Activated CD4-positive, alpha-beta T cell treated with anti-CD3 and anti-CD28 coated beads, Interleukin-2, amount 50 U/mL, for 1 hour (primary cell): ENCODE measurements around the gene INTS11.
A peak's percentile ranks its signal among the peaks of the same experiment; 100 is the strongest.
"Not testable (repeated sequence)": the region's sequence is repeated elsewhere in the genome, so short reads cannot be mapped to it uniquely, and the experiment has no call there.

Experiments used
- DNase-seq: peaks from one replicate; pipeline ENCODE4 v3.0.0-alpha.2; 2020

INTS11 gene

DNA sequence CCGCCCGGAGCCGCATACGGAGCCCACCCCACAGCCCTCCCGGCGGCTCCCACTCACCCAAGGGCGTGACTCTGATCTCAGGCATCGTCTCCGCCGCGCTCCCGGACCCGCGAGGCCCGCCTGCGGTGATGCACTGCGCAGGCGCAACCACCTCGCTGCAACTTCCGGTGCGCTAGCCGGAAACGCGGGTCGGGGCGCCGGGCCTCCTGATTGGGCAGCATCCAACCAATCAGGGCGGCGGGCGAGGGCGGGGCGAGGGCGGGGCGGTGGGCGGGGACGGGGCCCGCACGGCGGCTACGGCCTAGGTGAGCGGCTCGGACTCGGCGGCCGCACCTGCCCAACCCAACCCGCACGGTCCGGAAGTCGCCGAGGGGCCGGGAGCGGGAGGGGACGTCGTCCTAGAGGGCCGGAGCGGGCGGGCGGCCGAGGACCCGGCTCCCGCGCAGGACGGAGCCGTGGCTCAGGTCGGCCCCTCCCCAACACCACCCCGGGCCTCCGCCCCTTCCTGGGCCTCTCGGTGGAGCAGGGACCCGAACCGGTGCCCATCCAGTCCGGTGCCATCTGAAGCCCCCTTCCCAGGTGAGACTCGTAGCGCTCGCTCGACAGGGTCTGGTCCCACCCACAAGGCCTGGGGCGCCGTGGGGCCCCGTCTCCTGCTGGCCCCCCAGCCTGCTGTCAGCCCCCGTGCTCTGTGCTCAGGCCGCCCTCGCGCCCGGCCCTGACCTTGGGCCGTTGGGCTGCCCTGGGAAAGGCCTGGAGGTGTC lies at the start of gene INTS11, which contains the start of gene CPTP:
TSS of gene INTS11 (minus strand) at position 137 of the 764 bp plus-strand sequence. CDS start at position 85, 52 bp downstream.
TSS of gene CPTP (plus strand) at position 279 of the 764 bp plus-strand sequence. CDS start 2,109 bp downstream, outside the sequence.
- peak; percentile 96 for DNase-seq

DNA sequence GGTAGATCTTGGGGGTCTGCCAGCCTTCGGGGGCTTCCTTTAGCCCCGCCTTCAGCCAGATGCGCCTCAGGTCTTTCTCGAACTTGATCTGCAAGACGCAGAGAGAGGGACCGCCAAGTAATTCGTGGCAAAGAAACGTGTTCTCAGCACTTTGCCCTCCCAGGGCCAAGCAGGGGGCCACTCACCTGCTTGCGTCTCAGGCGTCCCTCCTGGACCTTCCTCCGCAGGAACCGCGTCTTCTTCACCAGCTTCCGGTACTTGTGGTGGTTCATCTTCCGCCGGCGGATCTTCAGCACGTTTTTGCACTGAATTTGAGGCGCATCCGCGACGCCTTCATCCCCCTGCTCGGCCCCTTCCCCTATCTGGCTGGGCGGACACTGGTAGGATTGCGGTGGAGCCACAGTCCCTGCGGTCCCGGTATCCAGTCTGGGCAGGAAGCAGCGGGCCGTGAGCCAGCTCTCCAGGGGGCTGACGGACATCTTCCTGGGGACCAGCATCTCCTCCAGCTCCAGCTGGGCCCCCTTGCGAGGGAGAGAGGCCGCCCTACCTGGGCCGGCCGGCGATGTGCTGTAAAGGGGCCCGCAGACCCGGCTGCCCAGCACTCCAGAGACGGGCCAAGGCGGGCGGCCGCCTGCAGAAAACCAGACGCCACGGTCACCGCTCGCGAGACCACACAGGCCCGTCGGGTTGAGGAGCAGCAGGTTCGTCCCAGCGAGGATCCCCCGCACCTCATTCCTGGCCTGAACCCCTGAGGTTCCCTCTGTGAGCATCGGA lies 49.5 kb upstream of the INTS11 start:
- DNase-seq: no peak

DNA sequence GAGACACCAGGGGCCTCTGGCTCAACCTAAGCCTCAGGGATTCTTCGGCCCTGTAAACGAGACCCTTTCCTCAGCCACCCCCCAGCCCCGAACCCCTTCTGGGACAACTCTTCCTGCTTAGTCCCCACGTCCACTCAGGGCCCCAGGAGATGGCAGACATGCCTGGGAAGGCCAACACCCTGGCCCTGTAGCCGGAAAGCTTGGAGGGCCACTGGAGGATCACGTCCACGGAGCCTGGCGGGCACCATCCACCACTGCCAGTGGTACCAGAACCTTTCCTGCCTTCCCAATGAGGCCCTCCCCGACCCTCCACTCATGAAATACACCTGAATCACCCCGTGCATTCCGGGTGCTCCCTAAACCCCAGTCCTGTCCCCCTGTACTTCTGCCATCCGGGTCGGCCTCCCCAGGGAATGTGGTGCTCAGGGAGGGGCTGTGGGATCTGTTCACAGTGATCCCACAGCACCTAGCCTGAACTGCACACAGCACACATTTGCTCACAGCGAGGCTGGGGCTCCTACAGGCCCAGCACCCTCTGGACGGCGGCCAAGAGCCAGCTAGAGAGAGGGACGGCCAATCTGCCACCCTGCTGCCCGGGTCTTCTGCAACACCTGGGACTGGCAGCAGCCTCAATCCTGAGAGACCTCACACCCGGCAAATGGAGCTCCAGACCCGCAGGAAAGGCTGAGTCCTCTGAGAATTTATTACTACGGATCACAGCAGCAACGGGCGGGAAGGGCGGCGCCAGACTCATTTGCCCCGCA lies 48.8 kb upstream of the INTS11 start:
- no peak for DNase-seq

DNA sequence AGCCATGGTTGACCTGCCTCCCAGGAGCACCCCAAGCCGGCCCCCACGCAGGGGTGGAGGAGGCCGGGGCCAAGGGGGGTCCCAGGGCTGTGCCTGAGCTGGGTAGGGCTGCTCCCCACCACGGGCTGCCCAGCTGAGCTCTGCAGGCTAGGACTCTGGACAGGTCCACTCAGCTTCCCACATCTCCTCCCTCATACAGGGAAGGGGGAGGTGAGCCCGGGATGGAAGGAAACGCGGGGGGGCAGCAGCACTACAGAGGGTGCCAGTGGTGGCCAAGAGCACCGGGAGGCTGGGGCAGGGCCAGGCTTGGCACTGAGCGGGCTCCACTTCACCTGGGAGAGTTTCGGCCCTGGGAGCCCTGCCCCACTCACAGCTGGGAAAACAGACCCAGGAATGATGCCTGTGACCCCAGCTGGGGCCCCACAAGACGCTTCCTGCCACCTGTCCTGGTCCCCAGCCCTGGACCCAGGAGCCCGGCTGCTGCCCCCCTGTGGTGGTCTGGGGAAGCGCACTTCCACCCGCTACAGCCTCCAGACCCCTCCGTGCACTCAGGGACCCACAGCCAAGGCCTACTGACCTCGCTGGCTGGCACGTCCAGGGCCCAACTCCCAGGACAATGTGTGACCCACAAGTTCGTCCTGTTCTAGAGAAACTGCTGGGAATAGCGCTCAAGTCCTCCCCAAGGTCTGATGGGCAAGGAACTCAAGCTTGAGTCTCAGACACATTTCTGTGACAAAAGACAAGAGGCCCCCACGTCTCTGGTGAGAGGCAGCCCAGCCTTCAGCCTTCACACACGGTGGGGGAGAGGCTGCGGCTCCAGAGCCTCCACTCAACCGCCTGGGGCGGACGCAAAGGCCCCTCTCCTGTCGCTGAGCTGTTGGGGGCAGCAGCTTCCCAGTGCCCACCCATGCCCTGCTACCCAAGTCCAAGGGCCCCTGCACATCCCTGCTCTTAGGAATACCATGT lies 47.6 kb upstream of the INTS11 start:
- peak; percentile 77 for DNase-seq

DNA sequence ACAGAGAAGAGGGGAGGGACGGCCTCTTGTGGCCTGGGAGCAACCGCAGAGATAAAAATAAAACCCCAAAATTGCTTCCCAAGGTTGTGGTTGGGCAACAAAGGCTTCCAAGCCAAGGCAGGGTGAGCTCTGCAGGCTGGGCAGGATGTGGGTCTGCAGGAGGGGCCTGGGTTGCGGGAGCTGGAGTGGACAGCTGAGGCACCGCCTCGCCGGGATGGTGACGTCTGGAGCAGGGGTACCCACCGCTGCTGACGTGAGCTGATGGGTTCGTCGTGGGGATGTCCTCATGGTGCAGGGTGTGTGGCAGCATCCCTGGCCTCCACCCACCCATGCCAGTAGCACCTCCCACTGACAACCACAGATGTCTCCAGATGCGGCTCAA lies 46.9 kb upstream of the INTS11 start:
- DNase-seq: peak; percentile 72

DNA sequence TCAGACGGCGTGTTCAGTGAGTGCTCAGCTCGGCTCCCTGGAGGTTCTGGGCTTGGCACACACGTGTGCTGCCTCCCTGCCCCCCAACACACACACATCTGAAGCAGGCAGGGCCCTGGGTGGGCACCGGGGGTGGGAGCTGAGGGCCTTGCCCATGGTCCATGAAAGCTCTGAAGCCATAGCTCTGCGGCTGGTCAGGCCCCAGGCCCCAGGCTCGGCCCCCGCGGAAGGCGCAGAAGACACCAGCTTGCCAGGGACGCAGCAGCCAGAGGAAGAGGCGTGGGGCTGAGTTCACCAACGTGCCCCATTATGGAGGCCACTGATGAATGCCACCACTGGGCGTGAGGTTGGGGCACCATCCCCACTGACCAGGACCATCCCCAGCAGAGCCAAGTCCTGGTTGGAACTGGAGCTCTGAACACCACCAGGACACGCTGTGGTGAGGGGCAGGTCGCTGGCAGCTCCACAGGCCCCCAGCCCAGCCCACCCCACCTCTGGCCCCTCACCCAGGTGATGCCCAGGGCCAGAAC lies 46.4 kb upstream of the INTS11 start:
- no peak for DNase-seq

DNA sequence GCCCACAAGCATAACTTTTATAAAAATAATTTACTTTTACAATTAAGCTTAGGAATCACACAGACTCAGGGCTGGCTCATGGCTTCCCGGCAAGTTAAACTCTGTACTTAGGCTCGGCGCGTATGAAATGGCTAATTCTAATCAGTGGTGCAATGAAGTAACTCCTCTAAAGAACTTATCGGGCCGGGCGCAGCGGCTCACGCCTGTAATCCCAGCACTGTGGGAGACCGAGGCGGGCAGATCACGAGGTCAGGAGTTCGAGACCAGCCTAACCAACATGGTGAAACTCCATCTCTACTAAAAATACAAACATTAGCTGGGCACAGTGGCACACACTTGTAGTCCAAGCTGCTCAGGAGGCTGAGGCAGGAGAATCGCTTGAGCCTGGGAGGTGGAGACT lies 45.6 kb upstream of the INTS11 start:
- DNase-seq: not testable (repeated sequence)

DNA sequence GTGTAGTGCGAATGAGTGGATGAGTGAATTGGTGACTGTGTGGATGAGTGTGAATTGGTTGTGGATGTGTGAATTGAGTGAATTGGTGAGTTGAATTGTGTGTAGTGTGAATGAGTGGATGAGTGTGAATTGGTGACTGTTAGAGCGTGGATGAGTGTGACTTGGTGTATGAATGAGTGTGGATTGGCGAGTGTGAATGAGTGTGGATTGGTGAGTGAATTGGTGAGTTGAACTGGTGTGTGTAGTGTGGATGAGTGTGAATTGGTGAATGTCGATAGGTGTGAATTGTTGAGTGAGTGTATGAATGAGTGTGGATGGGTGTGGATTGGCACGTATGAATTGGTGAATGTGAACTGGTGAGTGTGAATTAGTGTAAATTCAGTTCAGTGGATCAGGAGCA lies 42.9 kb upstream of the INTS11 start:
- DNase-seq: no peak

DNA sequence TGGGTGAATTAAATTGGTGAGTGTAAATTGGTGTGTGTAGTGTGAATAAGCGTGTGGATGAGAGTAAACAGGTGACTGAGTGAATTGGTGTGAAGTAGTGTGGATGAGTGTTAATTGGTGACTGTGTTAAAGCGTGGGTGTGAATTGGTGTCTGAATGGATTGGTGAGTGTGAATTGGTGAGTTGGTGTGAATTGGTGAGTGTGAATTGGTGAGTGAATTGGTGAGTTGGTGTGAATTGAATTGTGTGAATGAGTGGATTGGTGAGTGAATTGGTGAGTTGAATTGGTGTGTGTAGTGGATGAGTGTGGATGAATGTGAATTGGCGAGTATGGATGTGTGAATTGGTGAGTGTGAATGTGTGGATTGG lies 42.2 kb upstream of the INTS11 start:
- DNase-seq: no peak

DNA sequence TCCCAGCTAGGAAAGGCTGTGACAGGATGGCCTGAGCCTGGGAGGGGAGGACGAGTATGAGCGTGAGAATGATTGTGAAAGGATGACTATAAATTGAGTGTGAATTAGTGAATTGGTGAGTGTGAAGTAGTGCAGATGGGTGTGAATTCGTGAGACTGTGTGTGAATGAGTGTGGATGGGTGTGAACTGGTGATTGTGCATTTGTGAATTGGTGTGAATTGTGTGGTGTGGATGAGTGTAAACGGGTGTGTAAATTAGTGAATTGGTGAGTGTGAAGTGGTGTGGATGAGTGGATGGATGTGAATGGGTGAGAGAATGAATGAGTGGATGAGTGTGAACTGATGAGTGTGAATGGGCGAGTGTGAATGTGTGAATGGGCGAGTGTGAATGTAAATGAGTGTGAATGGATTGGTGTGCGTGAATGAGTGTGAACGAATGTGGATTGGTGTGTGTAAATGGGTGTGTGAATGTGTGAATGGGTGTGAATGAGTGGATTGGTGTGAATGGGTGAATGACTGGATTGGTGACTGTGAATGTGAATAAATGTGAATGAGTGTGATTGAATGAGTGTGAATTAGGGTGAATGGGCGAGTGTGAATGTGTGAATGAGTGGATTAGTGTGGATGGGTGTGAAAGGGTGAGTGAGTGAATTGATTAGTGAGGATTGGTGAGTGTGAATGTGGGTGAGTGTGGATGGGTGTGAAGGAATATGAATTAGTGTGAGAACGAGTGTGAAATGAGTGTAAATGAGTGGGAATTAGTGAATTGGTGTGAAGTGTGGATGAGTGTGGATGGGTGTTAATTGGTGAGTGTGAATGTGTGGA lies 41.6 kb upstream of the INTS11 start:
- no peak for DNase-seq

DNA sequence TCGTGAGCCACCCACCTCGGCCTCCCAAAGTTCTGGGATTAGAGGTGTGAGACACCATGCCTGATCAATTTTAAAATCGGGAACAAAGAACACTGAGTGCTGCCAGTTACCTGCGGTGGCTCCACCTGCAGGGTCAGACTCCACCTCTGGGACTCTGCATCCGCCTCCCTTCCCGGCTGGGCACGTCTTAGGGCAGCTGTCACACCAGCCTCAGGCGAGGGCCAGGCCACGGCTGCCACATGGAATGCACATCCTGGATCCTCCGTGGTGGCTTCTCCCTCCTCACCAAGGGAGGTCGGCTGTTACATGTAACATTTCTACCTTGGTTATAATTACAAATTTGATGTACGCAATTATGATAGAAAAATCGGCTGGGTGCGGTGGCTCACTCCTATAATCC lies 39.8 kb upstream of the INTS11 start:
- no peak for DNase-seq

DNA sequence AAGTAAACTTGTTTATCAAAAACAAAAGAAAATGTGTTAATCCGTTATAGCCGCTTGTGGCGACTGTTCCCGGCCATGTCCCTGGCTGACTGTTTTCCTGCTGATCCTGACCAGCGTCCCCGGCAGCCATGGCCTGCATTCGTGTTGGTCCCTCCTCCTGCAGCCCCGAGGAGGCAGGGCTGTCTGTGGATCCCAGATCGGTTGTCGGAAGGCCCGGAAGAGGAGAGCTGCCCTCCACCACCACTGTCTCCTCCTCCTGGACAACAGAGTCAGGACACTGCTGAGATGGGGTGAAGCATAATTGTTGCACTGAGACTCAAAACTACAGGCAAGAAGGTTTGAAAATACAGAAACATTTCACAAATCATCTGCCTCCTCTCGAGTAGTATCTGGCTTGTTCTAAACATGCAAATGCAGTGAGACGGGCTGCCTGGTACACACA lies 37.5 kb upstream of the INTS11 start:
- no peak for DNase-seq

DNA sequence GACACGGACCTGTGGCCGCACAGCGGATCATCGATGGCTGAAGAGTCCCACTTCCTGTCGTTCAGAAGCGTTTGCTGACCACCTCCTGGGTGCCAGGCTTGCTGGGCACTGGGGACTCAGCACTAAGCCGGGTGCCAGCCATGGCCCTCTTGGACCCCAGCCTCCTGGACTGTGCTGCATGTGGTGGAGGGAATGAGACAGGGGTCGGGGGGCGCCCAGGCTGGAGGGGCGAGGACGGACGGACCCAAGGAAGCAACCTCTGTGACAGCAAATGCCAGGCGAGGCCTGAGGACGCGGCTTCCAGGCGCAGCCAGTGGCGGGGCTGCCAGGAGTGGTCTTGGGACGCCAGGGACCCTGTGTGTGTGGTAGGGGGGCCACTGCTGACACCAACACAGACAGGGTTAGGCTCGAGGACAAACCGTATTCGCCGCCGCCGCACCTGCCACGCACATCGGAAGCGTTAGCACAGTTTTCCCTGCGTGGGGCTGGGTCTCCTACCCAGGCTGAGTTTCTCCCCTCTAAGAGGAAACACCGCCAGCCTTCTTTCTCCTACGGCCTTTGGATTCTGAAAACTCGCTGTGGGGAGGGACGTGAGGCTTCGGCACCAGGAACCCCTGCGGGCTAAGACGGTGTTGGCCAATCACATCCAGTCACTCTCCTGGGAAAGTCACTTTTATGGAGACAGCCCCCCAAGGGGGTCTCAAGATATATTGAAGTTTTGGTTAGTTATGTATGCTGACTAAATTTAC lies 36.9 kb upstream of the INTS11 start:
- DNase-seq: no peak

DNA sequence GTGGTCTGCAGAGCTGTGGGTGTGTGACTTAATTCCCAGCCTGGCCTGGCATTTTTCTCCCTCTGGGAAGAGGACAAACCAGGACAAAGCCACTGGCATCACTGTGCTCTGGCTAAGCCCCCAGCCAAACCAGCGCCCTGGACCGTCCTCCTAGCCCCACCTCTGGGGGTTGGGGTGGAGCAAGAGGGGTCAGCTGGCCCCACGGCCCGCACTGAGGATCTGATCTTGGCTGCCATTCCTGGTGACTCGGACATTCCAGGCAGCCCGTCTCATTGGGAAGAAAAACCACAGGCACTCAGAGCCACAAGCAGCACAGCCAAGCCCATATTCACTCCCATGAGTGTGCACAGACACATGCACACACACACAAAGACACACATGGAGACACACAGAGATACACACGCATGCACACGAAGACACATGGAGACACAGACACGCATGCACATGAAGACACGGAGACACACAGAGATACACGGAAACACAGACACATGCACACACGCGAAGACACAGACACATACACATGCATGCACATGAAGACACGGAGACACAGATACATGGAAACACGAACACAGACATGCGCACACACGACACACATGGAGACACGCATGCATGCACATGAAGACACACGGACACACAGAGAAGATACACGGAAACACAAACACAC lies 36.2 kb upstream of the INTS11 start:
- DNase-seq: no peak

DNA sequence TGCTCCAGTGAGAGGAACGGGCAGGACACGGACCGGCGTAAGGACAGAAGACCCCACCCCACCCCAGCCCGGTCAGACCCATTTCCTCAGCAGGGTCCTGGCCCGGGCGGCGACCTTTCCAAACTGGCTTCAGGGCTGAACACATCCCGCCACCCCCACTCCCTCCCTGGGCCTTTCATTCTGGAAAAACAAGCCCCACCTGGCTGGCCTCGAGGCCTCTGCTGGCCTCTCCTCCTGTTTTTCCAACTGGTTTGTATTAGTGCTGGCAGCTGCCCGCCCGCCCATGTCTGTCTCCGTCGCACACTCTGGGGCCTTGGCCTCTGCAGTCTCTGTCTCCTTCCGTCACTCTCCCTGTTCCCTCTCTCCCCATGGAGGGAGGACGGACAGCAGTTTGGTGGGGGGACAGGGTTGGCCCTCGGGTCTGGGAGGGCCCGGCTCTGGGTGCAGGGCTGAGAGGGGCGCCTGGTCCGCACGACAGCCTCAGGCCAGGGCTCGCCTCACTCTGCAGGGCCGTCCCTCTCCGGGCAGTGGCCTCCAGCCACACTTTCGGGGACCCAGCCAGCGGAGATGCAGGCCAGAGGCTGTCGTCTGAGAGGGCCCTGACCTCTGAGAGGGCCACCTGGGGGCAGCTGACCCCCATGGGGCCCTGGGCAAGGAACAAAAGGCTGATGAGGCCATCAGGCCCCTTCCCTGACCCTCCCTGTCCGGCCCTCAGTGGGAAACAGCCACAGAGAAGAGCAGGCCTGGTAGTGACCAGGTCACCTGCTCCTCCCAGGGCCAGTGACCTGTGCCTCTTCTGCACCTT lies 35.4 kb upstream of the INTS11 start:
- no peak for DNase-seq

DNA sequence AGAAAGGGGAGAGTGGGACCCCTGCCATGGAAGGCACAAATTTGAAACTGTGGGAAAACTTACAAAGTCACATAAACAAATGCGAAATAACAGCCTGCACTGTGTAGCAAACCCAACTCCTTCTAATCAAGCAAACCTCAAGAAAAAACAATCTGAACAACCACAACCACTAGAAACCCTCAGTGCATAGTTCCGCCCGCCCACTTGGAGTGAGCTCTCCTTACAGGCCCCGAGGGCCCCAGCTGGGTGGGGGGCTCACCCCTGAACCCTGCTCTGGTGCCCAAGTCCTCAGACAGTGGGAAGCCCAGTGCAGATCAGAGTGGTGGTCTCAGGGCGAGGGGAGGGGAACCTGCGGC lies 34.8 kb upstream of the INTS11 start:
- DNase-seq: no peak

DNA sequence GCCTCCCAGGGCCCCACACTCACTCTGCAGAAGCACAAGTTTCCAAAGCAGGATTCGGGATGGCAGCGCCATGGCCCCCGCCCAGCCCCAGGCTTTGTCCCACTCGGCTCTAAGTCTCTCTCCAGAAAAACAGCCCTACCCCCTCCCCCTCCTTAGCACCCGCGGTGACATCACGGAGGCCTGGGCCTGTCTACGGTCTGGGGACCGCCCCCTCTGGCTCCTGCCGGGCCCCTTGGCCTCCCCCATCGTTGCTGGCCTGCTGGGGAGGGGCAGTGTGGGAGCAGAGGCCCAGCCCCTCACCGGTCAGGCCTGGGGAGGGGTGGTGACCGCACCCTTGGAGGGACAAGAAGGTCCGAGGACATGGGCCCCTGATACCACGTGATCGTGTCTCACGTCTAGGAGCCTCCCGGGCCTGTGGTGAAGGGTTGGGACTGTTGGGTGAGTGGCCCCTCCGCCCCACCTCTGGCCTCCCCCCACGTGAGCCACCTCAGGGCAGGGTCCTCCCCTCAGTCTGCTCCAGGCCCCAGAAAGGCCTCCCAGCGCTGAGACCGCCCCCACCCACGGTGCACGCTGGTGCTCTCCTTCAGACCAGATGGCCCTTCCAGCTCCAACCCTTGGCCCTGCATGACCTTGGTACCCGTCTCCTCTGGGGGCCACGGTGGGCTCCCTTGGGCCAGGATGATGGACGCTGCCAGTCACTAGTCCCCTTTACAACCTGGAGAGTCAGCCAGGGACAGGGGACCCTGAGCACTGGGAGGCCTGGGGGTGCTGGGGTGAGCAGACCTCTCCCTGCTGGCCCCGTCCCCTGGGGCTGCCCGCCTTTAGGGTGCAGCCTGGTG lies 34.2 kb upstream of the INTS11 start, which contains the start of gene MXRA8:
TSS of gene MXRA8 (minus strand) at position 123 of the 839 bp plus-strand sequence. CDS start at position 72, 51 bp downstream.
- DNase-seq: no peak
